NB4 (cell line): ENCODE results near the gene RRP8.

Experiments
- DNase-seq: peaks from one replicate; pipeline ENCODE4 v3.0.0; 2010; ENCODE audit warnings: low read depth
- H3K4me3 ChIP-seq: one replicate; pipeline ENCODE4 v1.5.1; 2011; ENCODE audit warnings: mild to moderate bottlenecking, low read depth, low read length, moderate library complexity
- MYC ChIP-seq: IDR thresholded peaks from 2 replicates; pipeline ENCODE4 v1.6.1; 2011; ENCODE audit warnings: low read depth, low read length
- POLR2A ChIP-seq: IDR thresholded peaks from 2 replicates; pipeline ENCODE4 v1.6.1; 2011; ENCODE audit warnings: mild to moderate bottlenecking; ENCODE audit not compliant: insufficient read length; ENCODE audit errors: extremely low read depth
- TF ChIP-seq, protein P1 (sequence below): IDR thresholded peaks from one replicate; pipeline ENCODE4 v1.5.1; 2012; ENCODE audit warnings: low read depth, low read length
- TF ChIP-seq, protein P2 (sequence below): IDR thresholded peaks from 2 replicates; pipeline ENCODE4 v1.6.1; 2011; ENCODE audit warnings: low read depth, low read length

Gene RRP8

GRCh38 chr11:6598555-6598954 is 4.9 kb downstream of the RRP8 start:
- TF ChIP-seq, protein P1, sequence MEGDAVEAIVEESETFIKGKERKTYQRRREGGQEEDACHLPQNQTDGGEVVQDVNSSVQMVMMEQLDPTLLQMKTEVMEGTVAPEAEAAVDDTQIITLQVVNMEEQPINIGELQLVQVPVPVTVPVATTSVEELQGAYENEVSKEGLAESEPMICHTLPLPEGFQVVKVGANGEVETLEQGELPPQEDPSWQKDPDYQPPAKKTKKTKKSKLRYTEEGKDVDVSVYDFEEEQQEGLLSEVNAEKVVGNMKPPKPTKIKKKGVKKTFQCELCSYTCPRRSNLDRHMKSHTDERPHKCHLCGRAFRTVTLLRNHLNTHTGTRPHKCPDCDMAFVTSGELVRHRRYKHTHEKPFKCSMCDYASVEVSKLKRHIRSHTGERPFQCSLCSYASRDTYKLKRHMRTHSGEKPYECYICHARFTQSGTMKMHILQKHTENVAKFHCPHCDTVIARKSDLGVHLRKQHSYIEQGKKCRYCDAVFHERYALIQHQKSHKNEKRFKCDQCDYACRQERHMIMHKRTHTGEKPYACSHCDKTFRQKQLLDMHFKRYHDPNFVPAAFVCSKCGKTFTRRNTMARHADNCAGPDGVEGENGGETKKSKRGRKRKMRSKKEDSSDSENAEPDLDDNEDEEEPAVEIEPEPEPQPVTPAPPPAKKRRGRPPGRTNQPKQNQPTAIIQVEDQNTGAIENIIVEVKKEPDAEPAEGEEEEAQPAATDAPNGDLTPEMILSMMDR, result no peak
- TF ChIP-seq MYC (no peak), POLR2A (no peak)
- TF ChIP-seq, protein P2, sequence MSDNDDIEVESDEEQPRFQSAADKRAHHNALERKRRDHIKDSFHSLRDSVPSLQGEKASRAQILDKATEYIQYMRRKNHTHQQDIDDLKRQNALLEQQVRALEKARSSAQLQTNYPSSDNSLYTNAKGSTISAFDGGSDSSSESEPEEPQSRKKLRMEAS, result no peak
- no peak for DNase-seq
- H3K4me3 ChIP-seq, result no peak overlapping the region

GRCh38 chr11:6596239-6596877 is 7.1 kb downstream of the RRP8 start:
- DNase-seq, result no peak
- H3K4me3 ChIP-seq, result no peak overlapping the region
- TF ChIP-seq POLR2A (no peak), MYC (no peak)
- TF ChIP-seq, protein P2, result no peak
- TF ChIP-seq, protein P1, result no peak

DNA sequence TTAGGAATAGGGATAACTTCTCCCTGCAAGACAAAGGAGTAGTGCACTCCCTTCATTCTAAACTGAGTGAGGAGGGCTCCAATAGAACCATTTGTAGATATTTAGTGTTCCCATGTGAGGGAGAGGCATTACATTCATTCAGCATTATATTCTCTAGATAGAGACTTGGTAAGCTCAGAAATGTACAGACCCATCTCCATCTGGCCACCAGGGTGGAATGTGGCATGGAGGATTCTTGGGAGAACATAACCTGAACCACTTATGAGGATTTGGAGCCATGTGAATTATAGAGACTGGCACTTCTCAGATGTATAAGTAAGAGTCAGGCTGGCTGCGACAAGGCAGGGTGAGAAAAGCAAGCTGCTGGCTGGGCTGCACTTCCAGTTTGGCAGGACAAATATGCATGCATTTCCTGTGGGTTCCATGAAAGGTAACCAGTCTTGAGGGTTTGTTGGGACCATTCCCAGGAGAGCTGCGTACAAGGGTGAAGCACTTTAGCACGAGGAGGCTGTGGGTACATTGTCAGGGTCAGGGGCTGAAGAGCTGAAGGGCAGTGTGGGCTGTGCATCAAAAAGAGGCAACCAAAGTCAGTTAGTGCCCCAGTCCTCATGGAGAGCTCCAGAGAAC is 9.2 kb downstream of the RRP8 start:
- no peak overlapping the region for H3K4me3 ChIP-seq
- DNase-seq, result no peak
- TF ChIP-seq, protein P1, result no peak
- no peak for TF ChIP-seq MYC
- TF ChIP-seq, protein P2, result no peak
- no peak for TF ChIP-seq POLR2A

GRCh38 chr11:6588018-6588417 is 15.4 kb downstream of the RRP8 start:
- no peak overlapping the region for H3K4me3 ChIP-seq
- DNase-seq, result no peak
- TF ChIP-seq, protein P2, result no peak
- TF ChIP-seq POLR2A (no peak), MYC (no peak)
- TF ChIP-seq, protein P1, result no peak

DNA sequence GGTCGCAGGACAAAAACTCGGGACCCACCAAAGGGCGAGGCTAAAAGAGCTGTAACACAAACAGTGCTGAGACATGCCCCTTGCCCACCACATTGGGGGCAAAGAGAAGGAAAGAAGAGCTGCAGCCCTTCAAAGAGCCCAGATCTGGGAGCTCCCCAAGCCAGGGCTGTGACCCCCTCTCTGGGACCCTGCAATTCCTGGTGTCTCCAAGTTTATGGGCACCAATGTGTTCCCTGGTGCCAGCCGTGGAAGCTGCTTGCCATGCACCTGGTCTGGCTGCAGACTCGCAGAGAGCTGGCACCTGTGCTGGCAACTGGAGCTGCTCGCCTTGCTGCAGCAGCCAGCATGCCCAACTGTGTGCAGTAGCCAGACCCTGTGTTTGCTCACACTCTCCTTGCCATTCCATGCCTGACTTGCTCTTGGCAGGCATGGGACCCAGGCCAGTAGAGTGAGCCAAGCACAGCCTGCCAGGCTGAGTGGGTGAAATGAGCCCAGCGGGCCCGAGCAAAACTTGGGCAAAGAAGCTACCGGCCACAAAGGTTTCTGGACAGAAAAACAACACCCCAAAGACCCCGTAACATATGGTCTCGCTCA is 16.0 kb downstream of the RRP8 start:
- no peak overlapping the region for H3K4me3 ChIP-seq
- TF ChIP-seq POLR2A, result no peak
- no peak for DNase-seq

DNA sequence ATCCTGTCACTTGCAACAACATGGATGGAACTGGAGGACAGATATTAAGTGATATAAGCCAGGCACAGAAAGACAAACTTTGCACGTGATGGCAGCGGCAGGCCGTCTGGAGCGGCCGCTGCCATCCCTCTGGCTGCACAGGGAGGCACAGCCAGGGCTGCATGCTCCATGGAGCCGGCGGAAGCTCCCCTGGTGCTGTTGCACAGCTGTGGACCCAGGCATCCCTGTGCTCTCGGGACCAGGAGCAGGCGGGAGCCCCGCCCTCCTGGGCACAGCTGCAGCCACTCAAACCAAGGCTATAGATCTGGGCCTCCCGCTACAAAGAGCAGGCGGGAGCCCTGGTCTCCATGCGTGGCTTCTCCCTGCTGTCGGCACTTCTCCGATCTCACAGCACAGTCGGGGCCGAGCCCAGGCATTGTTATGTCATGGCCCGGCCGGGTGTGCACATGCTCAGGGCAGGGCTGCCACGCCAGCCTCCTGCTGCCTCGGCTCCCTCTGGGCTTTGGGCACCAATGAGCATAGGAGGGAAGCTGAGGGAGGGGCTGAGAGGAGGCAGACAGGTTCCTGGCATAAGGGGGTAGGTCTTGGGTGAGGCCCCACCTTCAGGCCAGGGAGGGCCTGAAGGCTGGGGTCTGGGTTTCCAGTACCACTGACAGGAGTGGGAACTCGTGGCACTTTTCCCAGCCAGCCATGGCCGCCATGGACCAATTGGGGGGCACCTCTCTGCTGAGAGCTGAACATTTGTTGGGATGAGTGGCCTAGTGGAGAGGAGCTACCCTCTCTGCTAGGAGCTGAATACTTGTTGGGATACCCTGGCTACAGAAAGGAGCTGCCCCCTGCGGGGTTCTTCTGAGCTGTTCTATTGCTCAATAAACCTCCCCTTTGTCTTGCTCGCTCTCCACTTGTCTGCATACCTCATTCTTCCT is 16.7 kb downstream of the RRP8 start:
- no peak overlapping the region for H3K4me3 ChIP-seq
- no peak for DNase-seq
- no peak for TF ChIP-seq MYC
- TF ChIP-seq, protein P1, result no peak
- TF ChIP-seq, protein P2, result no peak
- TF ChIP-seq POLR2A, result no peak
